ENCODE results near the gene PRAC1.

The PRAC1 gene

DNA sequence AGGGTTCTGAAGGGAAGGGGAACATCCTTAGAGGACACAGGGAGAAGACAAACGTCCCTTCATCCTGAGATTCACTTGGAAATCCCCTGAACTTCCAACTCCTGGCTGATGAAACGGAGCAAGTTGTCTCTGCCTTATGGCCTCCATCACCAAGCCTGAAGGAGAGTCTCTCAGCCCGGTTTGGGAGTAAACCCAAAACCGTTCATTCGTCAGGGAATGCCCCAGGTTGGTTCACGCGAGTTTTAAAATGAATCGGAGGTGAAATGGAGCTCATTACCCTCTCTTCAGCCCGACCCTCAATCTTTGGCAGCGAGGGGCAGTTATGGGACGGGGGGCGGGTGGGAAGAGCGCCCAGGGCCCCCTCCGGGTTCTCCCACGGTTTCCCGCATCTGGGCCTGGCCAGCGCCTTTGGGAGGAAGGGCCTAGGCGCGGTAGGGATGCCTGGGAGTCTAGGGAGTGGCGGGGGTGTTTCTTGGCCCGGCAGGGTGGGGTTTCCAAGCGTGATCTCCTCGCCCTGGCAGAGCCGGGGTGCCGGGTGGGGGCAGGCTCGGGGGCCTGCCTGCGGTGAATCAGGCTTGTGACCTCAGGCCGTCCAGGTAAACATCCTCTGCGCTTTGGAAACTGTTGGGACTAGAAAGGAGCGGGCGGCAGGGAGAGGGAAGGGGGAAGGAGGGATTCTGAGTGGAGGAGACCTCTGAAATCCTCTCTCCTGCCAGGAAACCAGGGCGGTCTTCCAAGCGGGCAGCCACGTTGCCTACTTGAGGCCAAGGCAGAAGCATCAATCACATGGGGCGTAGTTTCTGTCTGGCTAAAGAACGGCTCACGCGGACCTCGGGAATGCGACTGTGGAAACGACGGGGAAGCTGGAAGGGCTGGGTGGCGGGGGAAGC, 30.3 kb upstream of the PRAC1 start:
- TF ChIP-seq, protein P1, sequence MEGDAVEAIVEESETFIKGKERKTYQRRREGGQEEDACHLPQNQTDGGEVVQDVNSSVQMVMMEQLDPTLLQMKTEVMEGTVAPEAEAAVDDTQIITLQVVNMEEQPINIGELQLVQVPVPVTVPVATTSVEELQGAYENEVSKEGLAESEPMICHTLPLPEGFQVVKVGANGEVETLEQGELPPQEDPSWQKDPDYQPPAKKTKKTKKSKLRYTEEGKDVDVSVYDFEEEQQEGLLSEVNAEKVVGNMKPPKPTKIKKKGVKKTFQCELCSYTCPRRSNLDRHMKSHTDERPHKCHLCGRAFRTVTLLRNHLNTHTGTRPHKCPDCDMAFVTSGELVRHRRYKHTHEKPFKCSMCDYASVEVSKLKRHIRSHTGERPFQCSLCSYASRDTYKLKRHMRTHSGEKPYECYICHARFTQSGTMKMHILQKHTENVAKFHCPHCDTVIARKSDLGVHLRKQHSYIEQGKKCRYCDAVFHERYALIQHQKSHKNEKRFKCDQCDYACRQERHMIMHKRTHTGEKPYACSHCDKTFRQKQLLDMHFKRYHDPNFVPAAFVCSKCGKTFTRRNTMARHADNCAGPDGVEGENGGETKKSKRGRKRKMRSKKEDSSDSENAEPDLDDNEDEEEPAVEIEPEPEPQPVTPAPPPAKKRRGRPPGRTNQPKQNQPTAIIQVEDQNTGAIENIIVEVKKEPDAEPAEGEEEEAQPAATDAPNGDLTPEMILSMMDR (IDR thresholded peaks at IDR 0.05; ENCODE audit: low read depth, low read length) = no peak
- no peak for DNase-seq (ENCODE audit: low read depth in 2 of 2)
- H3K4me3 ChIP-seq (replicated peaks in 1 of 2; ENCODE audit: low read depth in 2 of 2, low read length in 2 of 2) = no peak overlapping the region

DNA sequence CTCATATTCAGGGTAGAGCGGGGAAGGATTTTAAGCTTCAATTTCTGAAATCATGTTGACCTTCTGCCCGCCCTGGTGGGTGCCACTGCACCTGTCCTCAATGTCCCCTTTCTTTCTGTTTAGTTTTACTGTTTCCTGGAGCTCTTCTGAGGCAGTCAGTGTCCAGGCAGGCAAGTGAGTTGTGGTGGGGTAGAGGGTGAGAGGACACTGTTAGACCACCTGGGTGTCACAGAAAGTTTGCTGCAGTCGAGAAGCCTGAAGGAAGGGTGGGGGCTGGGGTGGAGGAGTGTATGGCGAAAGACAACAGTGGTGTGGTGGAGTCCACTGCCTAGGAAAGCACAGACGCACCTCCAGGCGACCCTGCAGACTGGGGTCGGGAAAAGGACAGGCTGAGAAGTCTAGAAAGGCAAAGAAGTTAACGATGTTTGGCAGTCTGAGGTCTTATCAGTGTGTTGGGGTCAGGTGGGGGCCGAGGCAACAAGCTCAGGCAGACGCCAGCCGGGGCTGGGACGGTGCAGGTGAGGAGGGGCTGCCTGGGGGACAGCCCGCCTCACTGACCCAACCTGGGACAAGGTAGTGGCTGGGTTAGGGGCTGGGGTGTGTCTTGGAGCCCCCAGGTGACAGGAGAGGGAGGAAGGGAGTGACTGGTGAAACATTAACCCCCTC, 29.5 kb upstream of the PRAC1 start:
- H3K4me3 ChIP-seq (replicated peaks in 1 of 2; ENCODE audit: low read depth in 2 of 2, low read length in 2 of 2) = no peak overlapping the region
- DNase-seq (ENCODE audit: low read depth in 2 of 2) = no peak
- TF ChIP-seq, protein P1 (IDR thresholded peaks at IDR 0.05; ENCODE audit: low read depth, low read length) = no peak

DNA sequence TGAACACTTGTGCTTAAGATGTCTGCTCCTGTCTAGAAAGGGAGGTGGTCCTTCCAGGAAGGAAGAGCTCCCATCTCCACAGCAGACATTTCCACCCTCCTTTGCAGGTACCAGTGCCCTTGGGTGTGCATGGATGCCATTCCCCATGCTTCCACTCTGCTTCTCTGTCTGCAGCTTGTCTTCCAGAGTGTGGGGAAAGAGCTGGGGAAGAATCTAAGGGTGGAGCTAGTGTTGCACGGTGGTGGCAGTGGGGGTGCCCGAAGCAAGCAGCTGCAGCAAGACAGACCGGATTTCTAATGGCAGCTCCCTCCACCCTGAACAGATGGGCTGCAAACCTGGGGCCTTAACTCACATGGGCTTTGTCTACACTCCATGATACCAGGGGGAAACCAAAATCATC, 28.9 kb upstream of the PRAC1 start:
- H3K4me3 ChIP-seq (replicated peaks in 1 of 2; ENCODE audit: low read depth in 2 of 2, low read length in 2 of 2) = no peak overlapping the region
- no peak for DNase-seq (ENCODE audit: low read depth in 2 of 2)
- TF ChIP-seq, protein P1 (IDR thresholded peaks at IDR 0.05; ENCODE audit: low read depth, low read length) = no peak

DNA sequence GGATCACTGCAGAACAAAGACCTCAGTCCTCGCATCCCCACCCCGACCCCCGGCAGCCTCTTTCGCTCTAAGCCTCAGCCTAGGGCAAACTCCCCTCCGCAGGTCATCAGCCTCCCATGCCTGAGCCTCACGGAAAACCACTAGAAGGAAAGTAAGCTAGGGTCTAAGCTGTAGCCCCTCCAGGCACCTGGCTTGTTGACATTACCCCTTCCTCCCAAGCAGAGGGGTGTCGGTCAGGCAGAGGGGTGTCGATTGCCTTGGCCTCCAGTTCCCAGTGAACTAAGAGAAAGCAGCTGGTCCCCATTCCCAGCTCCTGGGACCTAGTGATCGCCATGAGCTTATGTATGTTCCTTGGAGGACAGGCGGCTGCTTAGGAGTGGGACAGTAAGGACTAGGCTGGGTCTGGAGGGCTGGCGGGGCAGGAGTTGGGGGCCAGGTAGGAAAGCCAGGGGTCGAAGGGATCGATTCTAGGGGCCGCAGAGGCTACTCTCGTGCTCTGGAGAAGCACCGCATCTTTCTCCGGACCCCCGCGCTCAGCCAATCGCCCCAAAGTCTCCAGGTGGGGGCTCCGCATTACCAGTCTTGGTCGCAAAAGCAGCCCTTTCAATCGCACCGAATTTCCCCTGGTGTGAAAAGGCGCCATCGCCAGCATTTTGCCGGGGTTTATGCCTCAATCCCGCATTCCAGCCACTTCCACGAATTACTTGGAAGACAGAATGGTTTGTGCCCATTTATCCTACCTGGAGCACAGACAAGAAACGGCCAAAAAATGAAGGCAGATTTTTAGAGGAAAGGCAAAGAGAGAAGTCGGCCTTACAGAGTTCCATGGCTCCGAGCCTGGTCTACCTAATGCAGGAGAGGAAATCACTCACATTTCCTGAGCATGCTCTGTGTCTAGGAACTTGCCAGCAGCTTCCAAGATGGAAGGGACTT, 27.6 kb upstream of the PRAC1 start:
- H3K4me3 ChIP-seq (replicated peaks in 1 of 2; ENCODE audit: low read depth in 2 of 2, low read length in 2 of 2) = no peak overlapping the region
- DNase-seq (ENCODE audit: low read depth in 2 of 2) = no peak
- TF ChIP-seq, protein P1 (IDR thresholded peaks at IDR 0.05; ENCODE audit: low read depth, low read length) = no peak

DNA sequence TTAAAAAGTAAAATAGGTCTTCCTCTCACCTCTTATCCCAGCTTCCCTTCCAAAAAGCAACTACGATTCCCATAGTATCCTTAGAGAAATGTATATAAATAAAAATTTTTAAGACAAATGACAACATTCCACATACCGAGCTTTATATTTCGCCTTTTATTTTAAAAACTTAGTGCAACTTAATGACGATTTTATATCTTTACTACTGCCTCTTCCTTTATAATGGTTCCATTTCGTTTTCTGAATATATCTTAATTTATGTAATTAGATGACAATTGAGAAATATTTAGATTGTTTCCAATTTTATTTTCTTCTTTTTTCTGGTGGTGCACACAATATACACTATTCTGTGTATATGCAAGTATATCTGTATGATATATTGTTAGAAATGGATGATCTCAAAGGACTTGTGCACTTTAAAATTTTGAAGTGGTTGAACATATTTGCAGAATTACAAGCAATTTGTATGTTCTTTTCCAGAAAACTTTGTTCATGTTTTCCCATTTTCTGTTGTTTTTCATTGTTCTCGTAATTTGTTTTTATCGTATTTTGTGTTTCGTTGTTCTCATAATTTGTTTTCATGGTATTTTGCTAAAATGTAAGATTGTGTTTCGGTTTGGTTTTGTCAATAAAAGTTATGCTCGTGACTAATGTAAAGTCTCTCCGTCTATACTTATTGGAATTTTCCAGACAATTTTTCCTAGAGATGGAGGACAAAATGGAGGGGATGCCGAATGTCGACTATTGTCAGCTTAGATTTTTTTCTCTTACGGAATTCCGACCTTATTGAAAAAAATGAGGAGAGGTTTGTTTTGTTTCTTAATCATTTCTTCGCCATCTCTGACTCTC, 26.6 kb upstream of the PRAC1 start:
- no peak for DNase-seq (ENCODE audit: low read depth in 2 of 2)
- H3K4me3 ChIP-seq (replicated peaks in 1 of 2; ENCODE audit: low read depth in 2 of 2, low read length in 2 of 2) = no peak overlapping the region
- TF ChIP-seq, protein P1 (IDR thresholded peaks at IDR 0.05; ENCODE audit: low read depth, low read length) = no peak
